Measurements from ENCODE around the gene CERS3.

CERS3 gene

DNA sequence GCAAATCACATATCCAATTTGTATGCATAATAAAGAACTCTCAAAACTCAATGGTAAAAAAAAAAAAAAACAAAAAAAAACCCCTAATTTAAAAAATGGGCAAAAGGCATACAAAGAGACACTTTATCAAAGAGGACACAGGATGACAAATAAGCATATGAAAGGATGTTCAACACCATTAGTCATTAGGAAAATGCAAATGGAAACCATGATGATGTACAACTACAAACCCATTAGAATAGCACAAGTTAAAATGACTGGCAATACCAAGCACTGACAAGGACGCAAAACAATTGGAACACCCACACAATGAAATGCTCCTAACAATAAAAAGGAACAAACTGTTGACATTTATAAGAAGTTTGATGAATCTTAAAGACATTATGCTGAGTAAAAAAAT is 123.6 kb downstream of the CERS3 start:
- no peak for ATAC-seq
- TF ChIP-seq ZC3H10 (CRISPR knock-in tag; IDR thresholded peaks at IDR 0.05) = no peak
- no peak for TF ChIP-seq ESRRG (CRISPR knock-in tag; IDR thresholded peaks at IDR 0.05)
- TF ChIP-seq GLIS3 (CRISPR knock-in tag; IDR thresholded peaks at IDR 0.05) = no peak
- no peak for TF ChIP-seq ISL1 (CRISPR knock-in tag; IDR thresholded peaks at IDR 0.05)
- no peak for TF ChIP-seq SNAI2 (CRISPR knock-in tag; IDR thresholded peaks at IDR 0.05)
- no peak for TF ChIP-seq RARB (CRISPR knock-in tag; IDR thresholded peaks at IDR 0.05)
- TF ChIP-seq ARNTL (CRISPR knock-in tag; IDR thresholded peaks at IDR 0.05; ENCODE audit: borderline replicate concordance, low read depth) = no peak
- no peak for TF ChIP-seq PPARA (CRISPR knock-in tag; IDR thresholded peaks at IDR 0.05; ENCODE audit: borderline replicate concordance)
- TF ChIP-seq BACH2 (CRISPR knock-in tag; IDR thresholded peaks at IDR 0.05; ENCODE audit: borderline replicate concordance) = no peak
- no peak for TF ChIP-seq ZNF8 (CRISPR knock-in tag; IDR thresholded peaks at IDR 0.05)
- TF ChIP-seq, protein P1, sequence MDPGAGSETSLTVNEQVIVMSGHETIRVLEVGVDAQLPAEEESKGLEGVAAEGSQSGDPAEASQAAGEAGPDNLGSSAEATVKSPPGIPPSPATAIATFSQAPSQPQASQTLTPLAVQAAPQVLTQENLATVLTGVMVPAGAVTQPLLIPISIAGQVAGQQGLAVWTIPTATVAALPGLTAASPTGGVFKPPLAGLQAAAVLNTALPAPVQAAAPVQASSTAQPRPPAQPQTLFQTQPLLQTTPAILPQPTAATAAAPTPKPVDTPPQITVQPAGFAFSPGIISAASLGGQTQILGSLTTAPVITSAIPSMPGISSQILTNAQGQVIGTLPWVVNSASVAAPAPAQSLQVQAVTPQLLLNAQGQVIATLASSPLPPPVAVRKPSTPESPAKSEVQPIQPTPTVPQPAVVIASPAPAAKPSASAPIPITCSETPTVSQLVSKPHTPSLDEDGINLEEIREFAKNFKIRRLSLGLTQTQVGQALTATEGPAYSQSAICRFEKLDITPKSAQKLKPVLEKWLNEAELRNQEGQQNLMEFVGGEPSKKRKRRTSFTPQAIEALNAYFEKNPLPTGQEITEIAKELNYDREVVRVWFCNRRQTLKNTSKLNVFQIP (CRISPR knock-in tag; IDR thresholded peaks at IDR 0.05; ENCODE audit: borderline replicate concordance, low read depth) = no peak
- TF ChIP-seq, protein P2, sequence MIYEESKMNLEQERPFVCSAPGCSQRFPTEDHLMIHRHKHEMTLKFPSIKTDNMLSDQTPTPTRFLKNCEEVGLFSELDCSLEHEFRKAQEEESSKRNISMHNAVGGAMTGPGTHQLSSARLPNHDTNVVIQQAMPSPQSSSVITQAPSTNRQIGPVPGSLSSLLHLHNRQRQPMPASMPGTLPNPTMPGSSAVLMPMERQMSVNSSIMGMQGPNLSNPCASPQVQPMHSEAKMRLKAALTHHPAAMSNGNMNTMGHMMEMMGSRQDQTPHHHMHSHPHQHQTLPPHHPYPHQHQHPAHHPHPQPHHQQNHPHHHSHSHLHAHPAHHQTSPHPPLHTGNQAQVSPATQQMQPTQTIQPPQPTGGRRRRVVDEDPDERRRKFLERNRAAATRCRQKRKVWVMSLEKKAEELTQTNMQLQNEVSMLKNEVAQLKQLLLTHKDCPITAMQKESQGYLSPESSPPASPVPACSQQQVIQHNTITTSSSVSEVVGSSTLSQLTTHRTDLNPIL (CRISPR knock-in tag; IDR thresholded peaks at IDR 0.05; ENCODE audit: low read depth) = no peak
- TF ChIP-seq, protein P3, sequence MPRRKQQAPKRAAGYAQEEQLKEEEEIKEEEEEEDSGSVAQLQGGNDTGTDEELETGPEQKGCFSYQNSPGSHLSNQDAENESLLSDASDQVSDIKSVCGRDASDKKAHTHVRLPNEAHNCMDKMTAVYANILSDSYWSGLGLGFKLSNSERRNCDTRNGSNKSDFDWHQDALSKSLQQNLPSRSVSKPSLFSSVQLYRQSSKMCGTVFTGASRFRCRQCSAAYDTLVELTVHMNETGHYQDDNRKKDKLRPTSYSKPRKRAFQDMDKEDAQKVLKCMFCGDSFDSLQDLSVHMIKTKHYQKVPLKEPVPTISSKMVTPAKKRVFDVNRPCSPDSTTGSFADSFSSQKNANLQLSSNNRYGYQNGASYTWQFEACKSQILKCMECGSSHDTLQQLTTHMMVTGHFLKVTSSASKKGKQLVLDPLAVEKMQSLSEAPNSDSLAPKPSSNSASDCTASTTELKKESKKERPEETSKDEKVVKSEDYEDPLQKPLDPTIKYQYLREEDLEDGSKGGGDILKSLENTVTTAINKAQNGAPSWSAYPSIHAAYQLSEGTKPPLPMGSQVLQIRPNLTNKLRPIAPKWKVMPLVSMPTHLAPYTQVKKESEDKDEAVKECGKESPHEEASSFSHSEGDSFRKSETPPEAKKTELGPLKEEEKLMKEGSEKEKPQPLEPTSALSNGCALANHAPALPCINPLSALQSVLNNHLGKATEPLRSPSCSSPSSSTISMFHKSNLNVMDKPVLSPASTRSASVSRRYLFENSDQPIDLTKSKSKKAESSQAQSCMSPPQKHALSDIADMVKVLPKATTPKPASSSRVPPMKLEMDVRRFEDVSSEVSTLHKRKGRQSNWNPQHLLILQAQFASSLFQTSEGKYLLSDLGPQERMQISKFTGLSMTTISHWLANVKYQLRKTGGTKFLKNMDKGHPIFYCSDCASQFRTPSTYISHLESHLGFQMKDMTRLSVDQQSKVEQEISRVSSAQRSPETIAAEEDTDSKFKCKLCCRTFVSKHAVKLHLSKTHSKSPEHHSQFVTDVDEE (CRISPR knock-in tag; IDR thresholded peaks at IDR 0.05) = no peak

DNA sequence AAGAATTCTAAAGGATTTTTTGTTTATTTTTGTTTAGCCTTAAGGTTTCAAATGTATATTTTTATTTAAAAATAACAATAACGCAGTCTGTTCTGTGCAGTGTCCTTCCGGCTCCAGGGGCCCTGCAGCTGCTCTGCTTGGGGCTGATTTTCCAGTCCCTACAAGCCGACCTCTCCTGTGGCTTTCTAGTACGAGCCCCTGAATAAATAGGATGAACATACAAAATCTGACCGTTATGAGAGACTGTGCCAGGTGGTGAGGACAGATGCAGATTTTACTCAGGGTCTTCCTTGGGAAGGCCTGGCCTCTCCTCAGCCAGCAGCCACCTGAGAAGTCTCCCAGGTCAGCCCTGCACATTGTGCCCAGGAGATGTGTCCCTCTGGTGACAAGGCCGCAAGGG is 127.8 kb downstream of the CERS3 start:
- no peak for ATAC-seq
- TF ChIP-seq OSR1 (CRISPR knock-in tag; IDR thresholded peaks at IDR 0.05) (no peak), ZFP3 (CRISPR knock-in tag; IDR thresholded peaks at IDR 0.05) (no peak), ZNF70 (CRISPR knock-in tag; IDR thresholded peaks at IDR 0.05) (no peak), CSDC2 (CRISPR knock-in tag; IDR thresholded peaks at IDR 0.05) (no peak), ESRRG (CRISPR knock-in tag; IDR thresholded peaks at IDR 0.05) (no peak), ZFP30 (CRISPR knock-in tag; IDR thresholded peaks at IDR 0.05) (no peak), GLIS3 (CRISPR knock-in tag; IDR thresholded peaks at IDR 0.05) (no peak), RARB (CRISPR knock-in tag; IDR thresholded peaks at IDR 0.05) (no peak)
- TF ChIP-seq, protein P4, sequence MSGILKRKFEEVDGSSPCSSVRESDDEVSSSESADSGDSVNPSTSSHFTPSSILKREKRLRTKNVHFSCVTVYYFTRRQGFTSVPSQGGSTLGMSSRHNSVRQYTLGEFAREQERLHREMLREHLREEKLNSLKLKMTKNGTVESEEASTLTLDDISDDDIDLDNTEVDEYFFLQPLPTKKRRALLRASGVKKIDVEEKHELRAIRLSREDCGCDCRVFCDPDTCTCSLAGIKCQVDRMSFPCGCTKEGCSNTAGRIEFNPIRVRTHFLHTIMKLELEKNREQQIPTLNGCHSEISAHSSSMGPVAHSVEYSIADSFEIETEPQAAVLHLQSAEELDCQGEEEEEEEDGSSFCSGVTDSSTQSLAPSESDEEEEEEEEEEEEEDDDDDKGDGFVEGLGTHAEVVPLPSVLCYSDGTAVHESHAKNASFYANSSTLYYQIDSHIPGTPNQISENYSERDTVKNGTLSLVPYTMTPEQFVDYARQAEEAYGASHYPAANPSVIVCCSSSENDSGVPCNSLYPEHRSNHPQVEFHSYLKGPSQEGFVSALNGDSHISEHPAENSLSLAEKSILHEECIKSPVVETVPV (CRISPR knock-in tag; IDR thresholded peaks at IDR 0.05) = no peak
- TF ChIP-seq, protein P3 (CRISPR knock-in tag; IDR thresholded peaks at IDR 0.05) = no peak

DNA sequence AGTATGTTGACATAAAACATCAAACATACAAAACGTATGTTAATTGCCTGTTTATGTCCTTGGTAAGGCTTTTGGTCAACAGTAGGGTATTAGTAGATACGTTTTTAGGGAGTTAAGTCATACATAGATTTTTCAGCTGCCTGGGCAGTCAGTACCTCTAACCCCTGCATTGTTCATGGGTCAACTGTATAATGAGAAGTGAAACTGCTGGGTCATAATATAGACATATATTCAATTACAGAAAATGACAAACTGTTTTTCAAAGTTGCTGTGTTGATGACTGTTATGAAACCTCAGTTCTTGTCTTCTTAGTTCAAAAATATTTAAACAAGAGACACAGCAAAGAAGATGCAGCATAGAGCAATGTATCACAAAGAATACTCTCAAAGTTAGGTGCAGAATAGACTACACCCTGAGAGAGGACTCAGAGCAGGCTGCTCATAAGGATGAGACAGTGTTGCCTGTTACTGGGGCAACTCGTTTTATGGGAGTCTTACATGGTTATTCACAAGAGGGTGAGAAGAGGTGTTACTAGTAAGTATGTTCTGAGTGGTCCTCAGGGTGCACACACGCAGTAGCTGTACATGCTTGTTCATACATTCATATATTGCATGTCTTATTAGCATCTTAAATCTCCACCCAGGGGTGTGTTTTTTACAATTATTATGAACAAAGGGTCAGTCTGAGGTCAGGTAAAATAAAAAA is 133.9 kb downstream of the CERS3 start:
- no peak for ATAC-seq
- TF ChIP-seq ZNF8 (CRISPR knock-in tag; IDR thresholded peaks at IDR 0.05) (no peak), TOX (CRISPR knock-in tag; IDR thresholded peaks at IDR 0.05; ENCODE audit: borderline replicate concordance) (no peak), RARB (CRISPR knock-in tag; IDR thresholded peaks at IDR 0.05) (no peak), SNAI2 (CRISPR knock-in tag; IDR thresholded peaks at IDR 0.05) (no peak), ARNTL (CRISPR knock-in tag; IDR thresholded peaks at IDR 0.05; ENCODE audit: borderline replicate concordance, low read depth) (no peak), ZC3H10 (CRISPR knock-in tag; IDR thresholded peaks at IDR 0.05) (no peak), ZFP30 (CRISPR knock-in tag; IDR thresholded peaks at IDR 0.05) (no peak), GLIS3 (CRISPR knock-in tag; IDR thresholded peaks at IDR 0.05) (no peak), ZFP3 (CRISPR knock-in tag; IDR thresholded peaks at IDR 0.05) (no peak), TCF4 (CRISPR knock-in tag; IDR thresholded peaks at IDR 0.05; ENCODE audit: borderline replicate concordance) (no peak), ESRRG (CRISPR knock-in tag; IDR thresholded peaks at IDR 0.05) (no peak), ZNF70 (CRISPR knock-in tag; IDR thresholded peaks at IDR 0.05) (no peak)
- TF ChIP-seq, protein P4 (CRISPR knock-in tag; IDR thresholded peaks at IDR 0.05) = no peak
- TF ChIP-seq, protein P3 (CRISPR knock-in tag; IDR thresholded peaks at IDR 0.05) = no peak
